Activated CD8-positive, alpha-beta memory T cell treated with anti-CD3 and anti-CD28 coated beads, Interleukin-2, amount 50 U/mL, for 1 hour (primary cell): Measurements from ENCODE around the gene SEC24C.

Experiments used
- DNase-seq: peaks from one replicate; pipeline ENCODE4 v3.0.0-alpha.2; 2020; ENCODE audit errors: extremely low read depth

Gene SEC24C

DNA sequence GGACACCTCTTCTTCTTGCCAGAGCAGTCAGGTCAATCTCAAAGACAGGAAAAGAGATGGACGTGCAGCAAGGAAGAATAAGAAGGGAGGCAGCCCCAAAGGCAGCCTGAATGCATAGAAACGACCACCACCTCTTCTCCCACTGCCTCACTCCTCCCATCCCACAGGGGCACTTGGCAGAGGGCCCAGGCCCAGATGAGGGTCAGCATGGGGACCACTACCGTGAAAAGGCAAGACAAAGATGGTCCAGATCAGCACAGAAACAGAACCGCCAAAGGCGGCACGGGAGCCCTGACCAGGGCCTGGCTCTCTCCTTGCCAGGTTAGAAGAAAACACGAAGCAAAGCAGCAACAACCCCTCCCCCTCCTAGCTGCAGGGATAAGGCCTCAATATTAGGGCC lies 69.2 kb downstream of the SEC24C start:
- DNase-seq: no peak

DNA sequence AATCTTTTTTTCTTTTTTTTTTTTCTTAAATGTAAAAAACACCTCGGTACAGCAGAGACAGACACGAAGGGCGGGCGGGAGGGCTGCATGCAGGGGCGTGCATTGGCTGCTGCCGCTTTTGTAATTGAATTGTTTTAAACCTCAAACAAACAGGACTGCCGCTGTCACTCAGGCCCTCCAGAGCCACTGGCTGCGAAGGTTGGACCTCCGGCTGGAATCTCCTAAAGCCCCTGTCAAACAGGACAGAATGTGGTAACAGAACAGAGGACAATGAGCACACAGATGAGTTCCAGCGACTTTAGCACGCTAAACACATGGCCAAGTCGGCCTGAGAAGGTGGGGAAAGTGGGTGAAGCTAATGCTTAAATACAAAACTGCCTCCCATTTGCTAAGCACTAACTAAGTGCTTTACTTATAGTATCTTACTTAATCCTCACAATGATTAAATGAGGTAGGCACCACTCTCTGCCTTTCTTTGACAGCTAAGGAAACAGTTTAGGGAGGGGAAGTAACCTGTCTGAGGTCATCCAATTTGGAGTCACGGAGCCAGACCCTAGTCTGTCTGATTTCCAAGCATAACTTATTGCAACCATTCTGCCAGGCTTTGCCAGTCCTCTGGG lies 70.2 kb downstream of the SEC24C start:
- no peak for DNase-seq

DNA sequence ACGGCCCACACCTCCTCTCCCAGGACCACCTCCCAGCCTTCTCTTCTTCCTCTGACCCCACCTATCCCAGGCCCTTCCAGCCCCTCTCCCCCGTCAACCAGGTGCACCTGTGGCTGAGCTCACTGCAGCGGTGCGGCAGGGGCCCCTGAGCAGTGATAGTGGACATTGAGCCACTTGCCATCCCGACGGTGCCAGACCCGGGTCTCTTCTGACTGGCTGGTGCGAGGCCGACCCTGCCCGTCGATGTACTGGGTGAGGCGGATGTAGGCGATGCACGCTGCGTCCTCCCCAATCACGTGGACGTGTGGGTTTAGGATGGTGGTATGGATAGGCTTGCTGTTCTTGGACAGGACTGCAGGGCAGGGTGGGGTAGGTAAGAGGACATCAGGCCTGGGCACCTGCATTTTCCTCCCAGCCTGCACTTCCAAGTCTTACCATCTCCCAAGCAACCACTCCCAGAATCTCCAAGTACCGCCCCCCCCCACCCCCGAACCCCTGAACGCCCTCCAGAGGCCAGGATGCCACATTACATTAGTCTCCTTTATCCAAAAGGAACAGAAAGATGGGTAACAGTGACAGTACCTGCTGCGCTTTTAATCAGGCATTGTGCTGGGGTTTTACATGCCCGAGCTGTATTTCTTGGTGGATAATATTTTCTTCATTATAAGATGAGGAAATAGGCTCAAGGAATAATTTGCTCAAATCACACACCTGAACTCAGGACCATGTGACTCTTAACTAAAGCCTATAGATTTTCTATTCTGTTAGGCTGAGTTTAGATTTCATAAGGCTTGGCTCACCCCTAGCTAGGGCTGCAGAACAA lies 70.9 kb downstream of the SEC24C start:
- DNase-seq: no peak

DNA sequence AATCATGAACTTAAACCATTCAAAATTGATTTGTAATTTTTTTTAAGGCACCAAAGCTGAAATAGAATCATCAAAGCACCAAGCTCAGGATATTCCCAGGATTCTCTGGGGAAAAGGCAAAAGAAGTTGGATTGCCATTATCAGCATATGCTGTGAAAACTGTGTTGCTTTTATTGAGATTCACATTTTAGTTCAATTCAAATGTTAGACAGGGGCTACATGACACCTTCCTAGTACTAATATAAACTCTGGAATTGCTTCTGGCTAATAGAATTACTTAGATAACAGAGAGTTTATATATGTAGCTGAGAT lies 71.5 kb downstream of the SEC24C start:
- DNase-seq: no peak

DNA sequence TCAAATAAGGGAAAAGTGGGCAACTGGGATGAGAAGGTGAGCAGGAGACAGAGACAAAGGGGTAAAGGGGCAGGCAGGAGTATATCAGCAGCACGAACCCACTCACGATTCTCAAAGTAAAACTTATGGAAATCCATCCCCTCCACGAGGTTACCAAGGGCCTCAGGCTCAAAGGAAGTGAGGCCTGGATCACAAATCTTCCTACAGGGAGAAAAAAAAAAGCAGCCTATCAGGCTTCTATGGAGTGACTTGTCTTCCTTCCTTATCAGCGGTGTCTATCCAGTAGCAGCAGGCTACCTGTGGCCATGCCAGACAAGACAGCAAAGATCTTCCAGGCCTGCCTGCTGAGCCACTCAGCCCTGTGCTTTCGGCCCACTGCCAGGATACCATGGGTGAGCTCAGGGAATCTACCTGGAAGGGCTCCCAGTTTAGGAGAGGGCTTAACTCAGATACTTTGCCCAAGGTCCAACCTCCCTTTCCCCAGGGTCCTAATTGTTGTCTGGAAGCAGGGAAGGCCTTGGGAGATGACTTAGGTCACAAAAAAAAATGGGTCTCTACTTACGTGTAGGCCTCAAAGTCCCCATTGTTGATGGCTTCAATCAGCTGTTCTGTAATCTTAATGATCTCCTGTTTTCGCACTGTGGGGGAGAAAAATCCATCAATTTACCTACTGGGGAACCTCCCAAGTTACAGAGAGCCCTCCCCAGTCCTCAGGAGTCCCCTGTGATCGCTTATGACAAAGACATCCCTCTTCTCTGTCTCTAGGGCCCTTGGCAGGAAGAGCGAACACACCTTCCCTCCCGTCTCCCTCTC lies 73.0 kb downstream of the SEC24C start:
- no peak for DNase-seq

DNA sequence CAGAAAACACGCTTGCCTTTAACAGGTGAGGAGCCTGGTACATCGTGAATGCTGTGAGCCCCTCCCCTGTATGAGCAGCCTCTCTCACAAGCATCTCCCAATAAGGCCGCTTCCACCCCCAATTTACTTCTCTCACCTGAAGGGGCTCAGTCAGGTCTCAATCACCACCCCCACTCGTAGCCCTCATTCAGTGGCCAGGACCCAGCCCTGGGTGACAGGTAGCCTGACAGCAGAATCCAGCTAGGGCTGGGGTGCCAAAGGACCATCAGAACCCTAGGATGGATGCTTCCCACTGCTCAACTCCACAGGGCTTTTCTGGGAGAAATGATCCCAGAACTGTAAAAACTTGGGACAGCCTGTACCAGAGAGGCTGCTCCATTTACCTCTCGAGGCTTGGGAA lies 73.7 kb downstream of the SEC24C start:
- DNase-seq: no peak

DNA sequence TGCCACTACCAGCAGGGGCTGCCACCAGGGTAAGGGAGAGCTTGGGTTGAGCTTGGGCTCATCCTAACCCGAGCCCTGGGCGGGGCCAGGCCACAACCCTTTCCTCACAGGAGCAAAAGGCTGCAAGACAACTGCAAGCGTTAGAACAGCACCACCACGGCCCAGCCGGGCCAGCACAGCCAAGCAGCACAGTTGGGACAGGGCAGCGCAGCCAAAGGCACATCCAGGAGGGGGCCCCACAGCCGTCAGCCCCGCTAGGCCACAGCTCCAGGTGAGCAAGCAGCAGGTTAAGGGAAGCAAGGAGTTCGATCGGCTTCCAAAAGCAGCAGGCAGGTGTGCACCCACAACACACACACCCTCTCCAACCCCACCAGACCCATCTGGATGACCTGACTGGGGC lies 74.2 kb downstream of the SEC24C start:
- no peak for DNase-seq

DNA sequence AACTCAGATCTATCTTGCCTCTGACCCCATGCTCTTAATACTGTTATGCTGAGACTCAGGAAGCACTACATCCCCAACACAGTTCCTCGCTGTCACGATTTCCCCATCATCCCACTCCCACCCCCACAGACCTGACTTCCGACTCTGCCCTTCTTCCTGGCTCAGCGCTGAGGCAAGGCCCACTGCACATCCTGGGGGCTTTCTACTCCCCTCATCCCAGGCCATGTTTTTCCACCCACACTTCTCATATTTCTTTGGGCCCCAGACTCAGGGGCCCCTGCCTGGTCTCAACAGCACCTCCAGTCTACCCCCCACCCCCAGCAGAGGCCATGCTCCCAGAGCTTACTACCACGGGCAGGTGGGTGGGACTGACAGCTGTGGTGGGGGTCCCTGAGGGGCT lies 74.9 kb downstream of the SEC24C start:
- no peak for DNase-seq

DNA sequence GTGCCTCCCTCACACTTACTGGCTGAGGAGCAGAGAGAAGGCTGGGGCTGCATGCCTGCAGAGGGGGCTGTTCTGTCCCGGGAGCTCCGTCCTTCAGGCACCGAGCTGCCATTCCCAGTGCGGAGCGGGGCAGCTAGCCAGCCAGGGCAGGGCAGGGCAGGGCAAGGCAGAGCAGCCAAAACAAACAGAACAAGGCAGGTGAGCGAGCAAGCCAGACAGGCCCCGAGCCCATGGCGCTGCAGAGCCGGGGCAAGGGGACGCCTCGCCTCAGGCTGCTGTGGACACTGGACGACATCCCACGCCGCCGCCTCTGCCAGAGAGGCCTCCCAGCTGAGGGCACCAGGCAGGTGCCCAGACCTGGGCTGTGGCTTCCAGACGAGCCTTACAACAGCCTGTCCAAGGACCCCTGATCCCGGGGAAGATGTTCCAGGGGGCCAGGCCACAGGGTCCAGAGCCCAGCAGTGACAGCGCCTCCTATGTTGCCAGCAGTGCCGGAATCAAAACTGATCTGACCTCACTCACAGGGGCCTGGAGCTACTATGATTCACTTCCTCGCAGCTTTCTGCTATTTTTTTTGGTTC lies 75.4 kb downstream of the SEC24C start:
- DNase-seq: no peak
